Hepatocyte (in vitro differentiated cells): ENCODE data around the gene SELENOW.

Source experiments
- EZH2 ChIP-seq: fragments of 200-600 bp; sonication (generic); IDR thresholded peaks from 2 replicates; pipeline ENCODE4 v1.6.1; 2016; ENCODE audit warnings: antibody characterized with exemption, mild to moderate bottlenecking, borderline replicate concordance
- TF ChIP-seq, protein P1 (sequence below): fragments of 200-600 bp; sonication (generic); IDR thresholded peaks from 2 replicates; pipeline ENCODE4 v1.5.1; 2016; ENCODE audit warnings: antibody characterized with exemption, mild to moderate bottlenecking; ENCODE audit not compliant: poor library complexity

DNA sequence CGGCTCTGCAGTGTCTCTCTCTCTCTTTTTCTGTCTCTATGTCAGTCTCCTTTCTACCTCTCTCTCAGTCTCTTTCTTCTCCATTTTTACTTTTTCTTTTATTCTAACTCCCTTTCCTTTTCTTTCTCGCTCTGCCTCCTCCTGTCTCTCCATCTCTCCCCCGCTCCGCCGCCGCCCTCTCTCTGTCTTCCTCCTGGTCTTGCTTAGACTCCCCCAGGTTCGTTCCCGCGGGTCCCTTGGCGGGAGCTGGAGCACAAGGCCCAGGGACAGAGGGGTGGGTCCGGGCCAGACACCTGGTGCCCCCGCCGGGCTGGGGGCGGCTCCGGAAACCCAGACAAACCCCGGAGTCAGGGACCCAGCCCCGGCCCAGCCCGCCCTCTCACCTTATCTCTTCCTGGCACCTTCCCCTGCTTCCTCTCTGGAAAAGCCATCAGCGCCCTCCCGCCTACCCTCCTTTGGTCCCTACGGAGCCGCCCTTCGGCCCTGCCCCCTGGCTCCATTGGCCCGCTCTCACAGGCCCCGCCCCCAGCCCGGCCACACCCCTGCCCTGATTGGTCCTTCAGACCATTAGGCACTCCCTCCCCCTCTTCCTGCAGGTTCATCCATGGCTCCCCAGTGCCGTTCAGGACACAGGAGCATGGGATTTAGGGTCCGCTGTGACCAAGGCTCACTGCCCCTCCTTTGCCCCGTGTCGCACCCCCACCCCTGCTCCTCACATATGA is 48.5 kb upstream of the SELENOW start:
- TF ChIP-seq, protein P1, sequence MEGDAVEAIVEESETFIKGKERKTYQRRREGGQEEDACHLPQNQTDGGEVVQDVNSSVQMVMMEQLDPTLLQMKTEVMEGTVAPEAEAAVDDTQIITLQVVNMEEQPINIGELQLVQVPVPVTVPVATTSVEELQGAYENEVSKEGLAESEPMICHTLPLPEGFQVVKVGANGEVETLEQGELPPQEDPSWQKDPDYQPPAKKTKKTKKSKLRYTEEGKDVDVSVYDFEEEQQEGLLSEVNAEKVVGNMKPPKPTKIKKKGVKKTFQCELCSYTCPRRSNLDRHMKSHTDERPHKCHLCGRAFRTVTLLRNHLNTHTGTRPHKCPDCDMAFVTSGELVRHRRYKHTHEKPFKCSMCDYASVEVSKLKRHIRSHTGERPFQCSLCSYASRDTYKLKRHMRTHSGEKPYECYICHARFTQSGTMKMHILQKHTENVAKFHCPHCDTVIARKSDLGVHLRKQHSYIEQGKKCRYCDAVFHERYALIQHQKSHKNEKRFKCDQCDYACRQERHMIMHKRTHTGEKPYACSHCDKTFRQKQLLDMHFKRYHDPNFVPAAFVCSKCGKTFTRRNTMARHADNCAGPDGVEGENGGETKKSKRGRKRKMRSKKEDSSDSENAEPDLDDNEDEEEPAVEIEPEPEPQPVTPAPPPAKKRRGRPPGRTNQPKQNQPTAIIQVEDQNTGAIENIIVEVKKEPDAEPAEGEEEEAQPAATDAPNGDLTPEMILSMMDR = no peak
- TF ChIP-seq EZH2 = no peak
